ENCODE data around the gene SLC16A2.

SLC16A2 gene

DNA sequence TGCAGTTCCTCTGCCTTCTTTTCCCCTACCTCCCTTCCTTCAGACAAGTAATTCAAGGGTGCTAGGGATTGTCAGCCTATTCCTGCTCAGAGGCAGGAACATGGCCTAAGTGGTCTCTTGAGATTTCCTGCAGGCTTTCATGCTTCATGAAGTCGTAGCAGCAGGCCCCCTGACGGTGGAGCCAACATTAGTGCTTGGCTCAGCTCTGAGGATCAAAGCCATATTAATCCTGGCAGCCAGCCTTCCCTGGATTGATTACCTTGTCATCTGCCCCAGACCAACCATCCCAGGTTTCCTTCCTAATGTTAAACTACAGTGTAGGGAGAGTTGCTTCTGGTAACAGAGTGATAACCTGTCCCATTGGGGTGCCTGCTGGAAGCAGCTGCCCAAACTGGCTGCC is 84.1 kb downstream of the SLC16A2 start:
- Histone ChIP-seq H4K20me1 (ENCODE audit: insufficient read depth, low read length, poor library complexity, severe bottlenecking) (no peaks in the 10 kb centered on the region), H3K27me3 (ENCODE audit: insufficient read depth, low read length, poor library complexity, severe bottlenecking) (no peaks in the 10 kb centered on the region), H3K36me3 (ENCODE audit: insufficient read depth, low read length) (no peaks in the 10 kb centered on the region), H3K4me3 (ENCODE audit: low read length, poor library complexity, severe bottlenecking) (no peak overlapping the region), H3K4me2 (ENCODE audit: low read depth, low read length, poor library complexity, severe bottlenecking) (no peak overlapping the region), H3K9me3 (ENCODE audit: insufficient read depth, low read depth, low read length) (no peaks in the 10 kb centered on the region), H3F3A (ENCODE audit: low read depth) (no peaks in the 10 kb centered on the region), H3K4me1 (ENCODE audit: insufficient read depth, low read length, poor library complexity, severe bottlenecking) (no peaks in the 10 kb centered on the region), H3K79me2 (ENCODE audit: insufficient read depth, low read length) (no peaks in the 10 kb centered on the region), H3K9ac (ENCODE audit: low read depth, low read length, poor library complexity, severe bottlenecking) (no peak overlapping the region), H2AFZ (ENCODE audit: low read length) (no peak overlapping the region), H3K9me2 (replicated peaks; ENCODE audit: low read depth, low read length) (no peaks in the 10 kb centered on the region)
- TF ChIP-seq EZH2phosphoT487 (IDR thresholded peaks at IDR 0.05; ENCODE audit: borderline replicate concordance) = no peak
- TF ChIP-seq, protein P1, sequence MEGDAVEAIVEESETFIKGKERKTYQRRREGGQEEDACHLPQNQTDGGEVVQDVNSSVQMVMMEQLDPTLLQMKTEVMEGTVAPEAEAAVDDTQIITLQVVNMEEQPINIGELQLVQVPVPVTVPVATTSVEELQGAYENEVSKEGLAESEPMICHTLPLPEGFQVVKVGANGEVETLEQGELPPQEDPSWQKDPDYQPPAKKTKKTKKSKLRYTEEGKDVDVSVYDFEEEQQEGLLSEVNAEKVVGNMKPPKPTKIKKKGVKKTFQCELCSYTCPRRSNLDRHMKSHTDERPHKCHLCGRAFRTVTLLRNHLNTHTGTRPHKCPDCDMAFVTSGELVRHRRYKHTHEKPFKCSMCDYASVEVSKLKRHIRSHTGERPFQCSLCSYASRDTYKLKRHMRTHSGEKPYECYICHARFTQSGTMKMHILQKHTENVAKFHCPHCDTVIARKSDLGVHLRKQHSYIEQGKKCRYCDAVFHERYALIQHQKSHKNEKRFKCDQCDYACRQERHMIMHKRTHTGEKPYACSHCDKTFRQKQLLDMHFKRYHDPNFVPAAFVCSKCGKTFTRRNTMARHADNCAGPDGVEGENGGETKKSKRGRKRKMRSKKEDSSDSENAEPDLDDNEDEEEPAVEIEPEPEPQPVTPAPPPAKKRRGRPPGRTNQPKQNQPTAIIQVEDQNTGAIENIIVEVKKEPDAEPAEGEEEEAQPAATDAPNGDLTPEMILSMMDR (conservative IDR thresholded peaks at IDR 0.05; ENCODE audit: low read length) = no peak

DNA sequence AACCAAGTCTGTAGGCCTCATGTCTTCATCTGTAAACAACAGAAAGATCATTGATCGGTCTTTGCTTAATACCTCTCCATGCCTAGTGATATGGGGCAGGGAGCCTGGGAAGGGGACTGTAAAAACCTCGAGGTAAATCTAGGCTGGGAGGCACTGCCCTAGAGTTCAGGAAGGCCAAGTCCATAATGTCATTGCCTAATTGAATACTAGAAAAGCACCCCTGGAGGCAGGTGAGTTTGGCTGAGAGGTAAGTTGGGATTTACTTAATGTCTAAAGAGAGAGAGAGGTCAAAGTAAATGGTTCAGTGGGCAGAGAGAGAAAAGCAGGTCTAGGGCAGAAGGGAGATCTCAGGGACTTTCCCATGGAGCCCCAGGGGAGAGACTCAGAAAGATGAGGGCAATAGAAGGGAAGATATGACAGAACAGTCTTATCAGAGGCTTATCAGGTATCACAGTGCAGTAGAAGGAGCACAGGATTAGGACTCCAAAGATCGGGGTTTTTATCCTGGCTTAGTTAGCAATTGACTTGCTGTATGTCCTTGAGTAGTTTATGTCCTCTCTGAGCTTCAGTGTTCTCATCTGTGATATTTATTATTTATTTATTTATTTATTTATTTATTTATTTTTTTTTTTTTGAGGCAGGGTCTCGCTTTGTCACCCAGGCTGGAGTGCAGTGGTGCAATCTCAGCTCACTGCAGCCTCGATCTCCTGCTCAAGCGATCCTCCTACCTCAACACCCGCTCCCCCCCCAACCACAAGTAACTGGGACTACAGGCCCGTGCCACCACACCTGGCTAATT is 85.2 kb downstream of the SLC16A2 start:
- H3K4me2 ChIP-seq (ENCODE audit: low read depth, low read length, poor library complexity, severe bottlenecking) = no peak overlapping the region
- H3K4me1 ChIP-seq (ENCODE audit: insufficient read depth, low read length, poor library complexity, severe bottlenecking) = no peaks in the 10 kb centered on the region
- no peaks in the 10 kb centered on the region for H3K27me3 ChIP-seq (ENCODE audit: insufficient read depth, low read length, poor library complexity, severe bottlenecking)
- no peaks in the 10 kb centered on the region for H3K9me2 ChIP-seq (replicated peaks; ENCODE audit: low read depth, low read length)
- no peaks in the 10 kb centered on the region for H3K79me2 ChIP-seq (ENCODE audit: insufficient read depth, low read length)
- H3K9ac ChIP-seq (ENCODE audit: low read depth, low read length, poor library complexity, severe bottlenecking) = no peak overlapping the region
- H3K36me3 ChIP-seq (ENCODE audit: insufficient read depth, low read length) = no peaks in the 10 kb centered on the region
- no peak for TF ChIP-seq EZH2phosphoT487 (IDR thresholded peaks at IDR 0.05; ENCODE audit: borderline replicate concordance)
- TF ChIP-seq, protein P1 (conservative IDR thresholded peaks at IDR 0.05; ENCODE audit: low read length) = no peak
- H2AFZ ChIP-seq (ENCODE audit: low read length) = no peak overlapping the region
- H3K9me3 ChIP-seq (ENCODE audit: insufficient read depth, low read depth, low read length) = no peaks in the 10 kb centered on the region
- H3K4me3 ChIP-seq (ENCODE audit: low read length, poor library complexity, severe bottlenecking) = no peak overlapping the region
- H4K20me1 ChIP-seq (ENCODE audit: insufficient read depth, low read length, poor library complexity, severe bottlenecking) = no peaks in the 10 kb centered on the region
- no peaks in the 10 kb centered on the region for H3F3A ChIP-seq (ENCODE audit: low read depth)

DNA sequence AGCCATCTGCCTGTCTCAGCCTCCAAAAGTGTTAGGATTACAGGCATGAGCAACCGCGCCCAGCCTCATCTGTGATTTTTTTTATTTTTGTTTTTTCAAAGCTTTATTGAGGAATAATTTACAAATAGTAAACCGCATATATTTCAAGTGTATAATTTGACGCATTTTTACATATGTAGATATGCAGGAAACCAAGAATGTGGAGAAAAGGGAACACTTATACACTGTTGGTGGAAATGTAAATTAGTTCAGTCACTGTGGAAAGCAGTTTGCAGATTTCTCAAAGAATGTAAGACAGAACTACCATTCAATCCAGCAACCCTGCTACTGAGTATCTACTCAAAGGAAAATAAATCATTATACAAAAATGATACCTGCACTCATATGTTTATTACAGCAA is 85.9 kb downstream of the SLC16A2 start:
- no peaks in the 10 kb centered on the region for H3K9me2 ChIP-seq (replicated peaks; ENCODE audit: low read depth, low read length)
- no peak for TF ChIP-seq EZH2phosphoT487 (IDR thresholded peaks at IDR 0.05; ENCODE audit: borderline replicate concordance)
- TF ChIP-seq, protein P1 (conservative IDR thresholded peaks at IDR 0.05; ENCODE audit: low read length) = no peak
- no peaks in the 10 kb centered on the region for H3K27me3 ChIP-seq (ENCODE audit: insufficient read depth, low read length, poor library complexity, severe bottlenecking)
- H3F3A ChIP-seq (ENCODE audit: low read depth) = no peaks in the 10 kb centered on the region
- H3K9me3 ChIP-seq (ENCODE audit: insufficient read depth, low read depth, low read length) = no peaks in the 10 kb centered on the region
- no peak overlapping the region for H3K4me3 ChIP-seq (ENCODE audit: low read length, poor library complexity, severe bottlenecking)
- no peak overlapping the region for H3K9ac ChIP-seq (ENCODE audit: low read depth, low read length, poor library complexity, severe bottlenecking)
- H3K79me2 ChIP-seq (ENCODE audit: insufficient read depth, low read length) = no peaks in the 10 kb centered on the region
- H3K4me2 ChIP-seq (ENCODE audit: low read depth, low read length, poor library complexity, severe bottlenecking) = no peak overlapping the region
- H4K20me1 ChIP-seq (ENCODE audit: insufficient read depth, low read length, poor library complexity, severe bottlenecking) = no peaks in the 10 kb centered on the region
- no peaks in the 10 kb centered on the region for H3K4me1 ChIP-seq (ENCODE audit: insufficient read depth, low read length, poor library complexity, severe bottlenecking)
- no peaks in the 10 kb centered on the region for H3K36me3 ChIP-seq (ENCODE audit: insufficient read depth, low read length)
- no peak overlapping the region for H2AFZ ChIP-seq (ENCODE audit: low read length)

All from Loucy (cell line).